ENCODE results near the gene PANX1. TPM values are rescaled to one million over a fixed set of nuclear protein-coding genes. Genes with fewer than 3 reads are reported as not detected.

The PANX1 gene
- total and polyA plus RNA-seq, 10 of the 15 experiments (the other 5 are each of a cell fraction or from before 2014, with no cell fraction given) = 3.3 to 18.7 (median 14.4) TPM

- no peak overlapping the region for H3K27ac ChIP-seq (ENCODE audit: control insufficient read depth, insufficient read depth)
- no peaks in the 10 kb centered on the region for H3K4me1 ChIP-seq (ENCODE audit: control insufficient read depth, insufficient read depth, low read length)
- ChIA-PET RAD21 (ENCODE audit: unreplicated experiment) (no interaction called here), CTCF (no interaction called here), SMC1A (ENCODE audit: uncharacterized antibody, unreplicated experiment) (no interaction called here), POLR2A (no interaction called here)
- ATAC-seq (no peak), FAIRE-seq (no peak), DNase-seq (ENCODE audit: low read depth, low spot score) (no peak)
- BruUV-seq (replicated peaks) = no TSS peak
- in situ Hi-C loops (cut with MboI) = no loop called here
- no peak overlapping the region for H3K9ac ChIP-seq (ENCODE audit: control insufficient read depth, insufficient read depth, low read length)
- TF ChIP-seq SPI1 (IDR thresholded peaks at IDR 0.05; ENCODE audit: borderline replicate concordance, insufficient read depth, low read depth, low read length) = peak; percentile 59
- TF ChIP-seq IKZF2 (IDR thresholded peaks at IDR 0.05) = no peak
- no peak for TF ChIP-seq BCL3 (IDR thresholded peaks at IDR 0.05; ENCODE audit: borderline replicate concordance, insufficient read depth, low read depth, low read length, poor library complexity, severe bottlenecking)
- H3K79me2 ChIP-seq (ENCODE audit: control insufficient read depth, insufficient read depth, low read length) = no peaks in the 10 kb centered on the region
- H3K4me3 ChIP-seq = no peak overlapping the region
- WGBS (ENCODE audit: insufficient coverage, insufficient replicate concordance, low lambda C conversion rate, missing lambda C conversion rate) = 35% methylated on average over 1 of the region's 1 CpG
- intact Hi-C loops (cut with micrococcal nuclease; ENCODE audit: unreplicated experiment) = no loop called here
- no peaks in the 10 kb centered on the region; the same call in 2 of the 3 replicates for H3K9me3 ChIP-seq (replicated peaks; ENCODE audit: control insufficient read depth, insufficient read depth, low read length)
- H3K4me2 ChIP-seq (ENCODE audit: control insufficient read depth, insufficient read depth) = no peak overlapping the region
- no peaks in the 10 kb centered on the region for H3K36me3 ChIP-seq (ENCODE audit: control insufficient read depth in 2 of 2, insufficient read depth in 2 of 2, low read length in 1 of 2)
- H3K27me3 ChIP-seq (replicated peaks in 1 of 2; ENCODE audit: control insufficient read depth in 2 of 2, insufficient read depth in 2 of 2, low read length in 1 of 2) = no peaks in the 10 kb centered on the region
- H2AFZ ChIP-seq (ENCODE audit: control insufficient read depth, low read depth, low read length) = no peak overlapping the region
- H4K20me1 ChIP-seq (ENCODE audit: control insufficient read depth, insufficient read depth) = no peaks in the 10 kb centered on the region
Measured at GRCh38 chr11:94217705-94218104, 89.1 kb downstream of the PANX1 start.

GRCh38 chr11:94218372-94218771, 89.7 kb downstream of the PANX1 start:
- Histone ChIP-seq H3K4me3 (no peak overlapping the region), H3K9me3 (replicated peaks; ENCODE audit: control insufficient read depth, insufficient read depth, low read length) (no peaks in the 10 kb centered on the region; the same call in 2 of the 3 replicates), H3K4me2 (ENCODE audit: control insufficient read depth, insufficient read depth) (no peak overlapping the region), H3K27me3 (replicated peaks in 1 of 2; ENCODE audit: control insufficient read depth in 2 of 2, insufficient read depth in 2 of 2, low read length in 1 of 2) (no peaks in the 10 kb centered on the region), H3K9ac (ENCODE audit: control insufficient read depth, insufficient read depth, low read length) (no peak overlapping the region), H4K20me1 (ENCODE audit: control insufficient read depth, insufficient read depth) (no peaks in the 10 kb centered on the region), H2AFZ (ENCODE audit: control insufficient read depth, low read depth, low read length) (no peak overlapping the region), H3K4me1 (ENCODE audit: control insufficient read depth, insufficient read depth, low read length) (no peaks in the 10 kb centered on the region), H3K36me3 (ENCODE audit: control insufficient read depth in 2 of 2, insufficient read depth in 2 of 2, low read length in 1 of 2) (no peaks in the 10 kb centered on the region), H3K79me2 (ENCODE audit: control insufficient read depth, insufficient read depth, low read length) (no peaks in the 10 kb centered on the region), H3K27ac (ENCODE audit: control insufficient read depth, insufficient read depth) (no peak overlapping the region)
- in situ Hi-C loops (cut with MboI) (no loop called here), intact Hi-C loops (cut with micrococcal nuclease; ENCODE audit: unreplicated experiment) (no loop called here)
- ChIA-PET POLR2A (no interaction called here), CTCF (interaction anchor here (1.3 kb wide), 1 partner anchor 35 kb away, joined by 6 read pairs; no protein-coding TSS in a partner anchor), SMC1A (ENCODE audit: uncharacterized antibody, unreplicated experiment) (no interaction called here), RAD21 (ENCODE audit: unreplicated experiment) (no interaction called here)
- FAIRE-seq (no peak), ATAC-seq (no peak), DNase-seq (ENCODE audit: low read depth, low spot score) (no peak)
- BruUV-seq (replicated peaks) = no TSS peak
- TF ChIP-seq REST (IDR thresholded peaks at IDR 0.05; ENCODE audit: low read depth, low read length) = peak; percentile 65; the same call in 1 of the 2 replicates
- no peak for TF ChIP-seq NFXL1 (IDR thresholded peaks at IDR 0.05; ENCODE audit: borderline replicate concordance)
- WGBS (ENCODE audit: insufficient coverage, insufficient replicate concordance, low lambda C conversion rate, missing lambda C conversion rate) = 0% methylated on average over 2 of the region's 2 CpGs
